ENCODE measurements around the gene MVK.

MVK gene

DNA sequence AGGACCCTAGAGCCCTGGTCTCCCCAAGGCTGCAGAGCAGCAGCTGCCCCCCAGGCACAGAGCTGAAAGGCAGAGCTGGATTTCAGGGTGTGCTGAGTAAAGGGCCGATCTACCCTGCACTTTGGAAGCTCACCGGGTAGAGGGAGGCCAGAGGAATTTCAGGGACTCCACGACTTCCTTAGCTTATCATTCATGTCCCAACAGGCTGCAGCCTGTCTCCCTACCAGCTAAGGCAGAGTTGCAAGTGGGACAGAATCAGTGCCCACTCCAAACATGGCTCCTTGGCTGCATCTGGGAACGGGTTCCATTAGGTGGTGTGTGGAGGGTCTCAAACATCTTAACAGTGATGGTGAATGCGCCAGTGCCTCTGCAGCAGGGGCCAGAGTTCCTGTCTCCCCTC lies 27.8 kb upstream of the MVK start:
- no peak for TF ChIP-seq MYC (IDR thresholded peaks at IDR 0.05; ENCODE audit: low read depth, low read length)
- DNase-seq (ENCODE audit: low read depth): no peak

DNA sequence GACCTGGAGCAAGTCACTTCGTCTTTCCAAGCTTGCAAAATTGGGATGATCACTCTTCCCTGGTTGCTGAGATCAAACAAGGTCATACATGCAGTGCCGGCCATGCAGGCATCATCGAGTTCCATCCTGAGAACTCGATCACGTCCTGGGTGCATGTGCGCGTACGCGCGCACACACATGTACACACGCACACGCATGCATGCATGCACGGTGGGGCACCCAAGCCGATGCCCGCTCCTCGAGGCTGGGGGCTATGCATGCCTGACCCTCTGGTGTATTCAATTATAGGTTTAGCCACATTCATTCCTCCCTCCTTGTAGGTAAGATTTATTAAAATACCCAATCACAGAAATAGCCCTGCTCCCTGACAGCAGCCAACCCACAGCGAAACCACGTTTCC lies 26.3 kb upstream of the MVK start:
- no peak for DNase-seq (ENCODE audit: low read depth)
- no peak overlapping the region for H3K4me3 ChIP-seq (ENCODE audit: low read depth, low read length)
- TF ChIP-seq MAX (IDR thresholded peaks at IDR 0.05; ENCODE audit: low read depth, low read length): no peak
- no peak for TF ChIP-seq CTCF (IDR thresholded peaks at IDR 0.05; ENCODE audit: low read depth, low read length)
- TF ChIP-seq POLR2A (IDR thresholded peaks at IDR 0.05; ENCODE audit: extremely low read depth, insufficient read length): no peak
- no peak for TF ChIP-seq MYC (IDR thresholded peaks at IDR 0.05; ENCODE audit: low read depth, low read length)

More for the DNA sequence above, 27.8 kb upstream of the MVK start:
- no peak overlapping the region for H3K4me3 ChIP-seq (ENCODE audit: low read depth, low read length)

DNA sequence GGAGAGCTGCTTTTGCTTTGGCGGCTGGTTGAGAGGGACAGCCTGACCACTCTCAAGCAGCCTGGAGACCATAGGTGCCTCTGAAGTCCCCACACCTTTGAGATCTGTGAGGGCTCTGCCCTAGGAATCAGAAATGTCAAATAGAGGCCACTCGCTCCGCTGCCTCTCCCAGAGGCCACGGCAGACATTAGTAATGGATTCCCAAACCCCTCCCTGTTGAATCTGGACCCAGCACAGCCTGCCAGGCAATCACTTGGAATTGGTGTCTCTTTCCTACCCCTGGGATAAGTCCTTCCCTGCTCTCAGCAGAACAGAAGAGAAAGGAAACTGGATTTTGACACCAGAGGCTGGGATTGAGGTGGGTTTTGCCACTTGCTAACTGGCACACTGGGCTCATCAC lies 25.3 kb upstream of the MVK start:
- DNase-seq (ENCODE audit: low read depth): no peak
- no peak overlapping the region for H3K4me3 ChIP-seq (ENCODE audit: low read depth, low read length)
- no peak for TF ChIP-seq MAX (IDR thresholded peaks at IDR 0.05; ENCODE audit: low read depth, low read length)
- no peak for TF ChIP-seq CTCF (IDR thresholded peaks at IDR 0.05; ENCODE audit: low read depth, low read length)
- no peak for TF ChIP-seq MYC (IDR thresholded peaks at IDR 0.05; ENCODE audit: low read depth, low read length)
- TF ChIP-seq POLR2A (IDR thresholded peaks at IDR 0.05; ENCODE audit: extremely low read depth, insufficient read length): no peak

DNA sequence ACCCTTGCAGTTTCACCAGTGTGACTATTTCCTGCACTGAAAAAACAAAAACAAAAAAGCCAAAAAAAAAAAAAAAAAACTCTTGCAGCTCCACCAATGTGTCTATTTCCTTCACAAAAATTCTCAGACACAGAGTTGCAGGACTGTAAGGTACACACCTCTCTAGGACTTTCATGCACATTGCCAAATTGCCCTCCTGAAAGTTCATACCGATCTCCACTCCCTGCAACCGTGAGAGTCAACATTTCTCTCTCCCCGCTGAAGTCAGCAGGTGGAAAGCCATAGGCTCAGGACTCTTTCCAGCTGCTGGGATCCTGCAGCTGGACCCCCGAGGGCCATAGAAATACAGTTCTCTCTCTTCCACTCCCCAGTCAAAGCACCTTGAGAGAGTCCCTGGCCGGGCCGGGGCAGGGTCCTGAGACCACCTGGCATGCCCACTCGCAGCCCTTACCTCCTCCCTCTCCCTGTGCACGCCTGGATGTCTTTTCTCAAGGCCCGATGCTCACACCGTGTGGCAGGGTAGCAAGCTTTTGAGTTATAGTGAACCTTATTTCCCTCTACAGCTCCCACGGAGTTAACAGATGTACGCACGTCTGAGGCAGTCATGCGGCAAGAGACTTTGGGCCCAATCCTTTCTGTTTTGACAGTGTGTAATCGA lies 23.9 kb upstream of the MVK start:
- DNase-seq (ENCODE audit: low read depth): no peak

DNA sequence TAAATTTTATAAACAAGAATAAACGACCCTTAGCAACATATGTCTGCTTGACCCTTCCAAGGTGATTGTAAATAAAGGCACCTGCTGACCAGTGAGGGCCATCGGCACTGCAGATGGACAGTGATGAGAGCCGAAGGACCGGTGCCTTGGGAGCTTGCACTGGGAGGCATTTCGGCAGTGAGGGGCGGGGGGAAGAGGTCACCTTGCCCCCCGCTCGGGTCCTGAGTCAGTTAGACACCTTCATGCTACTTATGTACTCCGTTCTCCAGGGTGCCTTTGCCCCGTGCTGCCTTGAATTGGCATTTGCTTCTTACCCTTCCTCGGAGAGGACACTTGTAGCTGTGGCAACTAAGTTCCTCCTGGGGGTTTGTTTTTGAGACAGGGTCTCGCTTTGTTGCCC lies 23.3 kb upstream of the MVK start:
- H3K4me3 ChIP-seq (ENCODE audit: low read depth, low read length): no peak overlapping the region
- TF ChIP-seq CTCF (IDR thresholded peaks at IDR 0.05; ENCODE audit: low read depth, low read length) (no peak), MYC (IDR thresholded peaks at IDR 0.05; ENCODE audit: low read depth, low read length) (no peak), POLR2A (IDR thresholded peaks at IDR 0.05; ENCODE audit: extremely low read depth, insufficient read length) (no peak), MAX (IDR thresholded peaks at IDR 0.05; ENCODE audit: low read depth, low read length) (no peak)
- DNase-seq (ENCODE audit: low read depth): no peak

More for the DNA sequence above, 23.9 kb upstream of the MVK start:
- no peak for TF ChIP-seq CTCF (IDR thresholded peaks at IDR 0.05; ENCODE audit: low read depth, low read length)
- TF ChIP-seq MYC (IDR thresholded peaks at IDR 0.05; ENCODE audit: low read depth, low read length): no peak
- no peak for TF ChIP-seq MAX (IDR thresholded peaks at IDR 0.05; ENCODE audit: low read depth, low read length)
- TF ChIP-seq POLR2A (IDR thresholded peaks at IDR 0.05; ENCODE audit: extremely low read depth, insufficient read length): no peak
- no peak overlapping the region for H3K4me3 ChIP-seq (ENCODE audit: low read depth, low read length)

GRCh38 chr12:109551108-109551507 lies 22.5 kb upstream of the MVK start:
- no peak for DNase-seq (ENCODE audit: low read depth)
- TF ChIP-seq MYC (IDR thresholded peaks at IDR 0.05; ENCODE audit: low read depth, low read length) (no peak), CTCF (IDR thresholded peaks at IDR 0.05; ENCODE audit: low read depth, low read length) (no peak), POLR2A (IDR thresholded peaks at IDR 0.05; ENCODE audit: extremely low read depth, insufficient read length) (no peak), MAX (IDR thresholded peaks at IDR 0.05; ENCODE audit: low read depth, low read length) (no peak)
- H3K4me3 ChIP-seq (ENCODE audit: low read depth, low read length): no peak overlapping the region

All from NB4 (cell line).